Neural cell (in vitro differentiated cells): ENCODE data around the gene IGSF23.

Source experiments
- CTCF ChIP-seq: fragments of 450-650 bp; IDR thresholded peaks from 2 replicates; pipeline ENCODE4 v1.5.1; 2014; ENCODE audit warnings: antibody characterized with exemption, mild to moderate bottlenecking, moderate library complexity; ENCODE audit not compliant: poor library complexity, severe bottlenecking
- POLR2AphosphoS5 ChIP-seq: IDR thresholded peaks from 2 replicates; pipeline ENCODE4 v1.6.1; 2012
- SMC3 ChIP-seq: fragments of 450-650 bp; conservative IDR thresholded peaks from 2 replicates; pipeline ENCODE4 v1.6.1; 2014; ENCODE audit warnings: antibody characterized with exemption, mild to moderate bottlenecking, moderate library complexity; ENCODE audit not compliant: poor library complexity

- TF ChIP-seq SMC3 (no peak), POLR2AphosphoS5 (no peak), CTCF (no peak)
Measured at GRCh38 chr19:44649578-44650145, 36.3 kb downstream of the IGSF23 start.
